Measurements from ENCODE around the gene GLYR1. TPM values are rescaled to one million over a fixed set of nuclear protein-coding genes. Genes with fewer than 3 reads are reported as not detected.

The GLYR1 gene
- total and polyA plus RNA-seq, 2 donors (not counting 3 experiments of a cell fraction or from before 2014, with no cell fraction given): 47.9 to 107 TPM

DNA sequence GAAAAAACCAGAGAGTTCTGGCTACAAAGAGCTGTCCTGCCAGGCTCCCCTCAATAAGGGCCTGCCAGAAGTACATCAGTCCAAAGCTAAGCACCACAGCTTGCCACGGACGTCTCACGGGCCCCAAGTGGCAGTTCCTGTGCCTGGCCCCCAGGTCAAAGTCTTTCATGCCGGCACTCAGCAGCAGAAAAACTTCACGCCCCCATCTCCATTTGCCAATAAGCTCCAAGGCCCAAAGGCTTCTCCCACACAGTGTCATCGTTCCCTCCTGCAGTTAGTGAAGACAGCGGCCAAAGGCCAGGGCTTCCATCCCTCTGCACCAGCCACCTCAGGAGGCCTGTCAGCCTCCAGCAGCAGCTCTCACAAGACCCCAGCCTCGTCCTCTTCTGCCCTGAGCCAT, 27.6 kb upstream of the GLYR1 start:
- H3K27ac ChIP-seq (ENCODE audit: insufficient read depth, low read depth, low read length): no peak overlapping the region
- H3K27me3 ChIP-seq (ENCODE audit: control insufficient read depth in 2 of 2, insufficient read depth in 2 of 2, low read length in 2 of 2): no peaks in the 10 kb centered on the region
- CTCF ChIA-PET: interaction anchor here (0.9 kb wide), 1 partner anchor 18 kb away, joined by 3 read pairs; no protein-coding TSS in a partner anchor
- no peak overlapping the region for H3K9ac ChIP-seq (replicated peaks; ENCODE audit: extremely low read depth, insufficient read depth, low read length)
- H2AFZ ChIP-seq (ENCODE audit: low read depth, low read length): no peak overlapping the region
- DNase-seq (ENCODE audit: low read depth, low spot score) (no peak), FAIRE-seq (no peak)
- H4K20me1 ChIP-seq (replicated peaks; ENCODE audit: control insufficient read depth, extremely low read depth, insufficient read depth, low read length): no peaks in the 10 kb centered on the region
- H3K4me1 ChIP-seq (ENCODE audit: control insufficient read depth, extremely low read depth, insufficient read depth, low read length): no peaks in the 10 kb centered on the region
- H3K4me2 ChIP-seq (ENCODE audit: insufficient read depth, low read length): no peak overlapping the region
- TF ChIP-seq JUN (IDR thresholded peaks at IDR 0.05; ENCODE audit: borderline replicate concordance, insufficient read depth, insufficient read length, low read depth) (no peak), FOS (IDR thresholded peaks at IDR 0.05; ENCODE audit: borderline replicate concordance, insufficient read depth, low read length) (no peak), POLR2A (IDR thresholded peaks at IDR 0.05; ENCODE audit: low read depth, low read length) (no peak), MYC (IDR thresholded peaks at IDR 0.05; ENCODE audit: low read depth, low read length) (no peak), MAX (IDR thresholded peaks at IDR 0.05; ENCODE audit: insufficient read depth, insufficient read length) (no peak), GATA2 (IDR thresholded peaks at IDR 0.05; ENCODE audit: insufficient read depth, insufficient read length, low read depth, low read length) (no peak), POLR2AphosphoS5 (IDR thresholded peaks at IDR 0.05; ENCODE audit: insufficient read depth, low read depth, low read length) (no peak), EZH2 (IDR thresholded peaks at IDR 0.05; ENCODE audit: borderline replicate concordance, low read depth, low read length, severe bottlenecking) (no peak)
- TF ChIP-seq, protein P1, sequence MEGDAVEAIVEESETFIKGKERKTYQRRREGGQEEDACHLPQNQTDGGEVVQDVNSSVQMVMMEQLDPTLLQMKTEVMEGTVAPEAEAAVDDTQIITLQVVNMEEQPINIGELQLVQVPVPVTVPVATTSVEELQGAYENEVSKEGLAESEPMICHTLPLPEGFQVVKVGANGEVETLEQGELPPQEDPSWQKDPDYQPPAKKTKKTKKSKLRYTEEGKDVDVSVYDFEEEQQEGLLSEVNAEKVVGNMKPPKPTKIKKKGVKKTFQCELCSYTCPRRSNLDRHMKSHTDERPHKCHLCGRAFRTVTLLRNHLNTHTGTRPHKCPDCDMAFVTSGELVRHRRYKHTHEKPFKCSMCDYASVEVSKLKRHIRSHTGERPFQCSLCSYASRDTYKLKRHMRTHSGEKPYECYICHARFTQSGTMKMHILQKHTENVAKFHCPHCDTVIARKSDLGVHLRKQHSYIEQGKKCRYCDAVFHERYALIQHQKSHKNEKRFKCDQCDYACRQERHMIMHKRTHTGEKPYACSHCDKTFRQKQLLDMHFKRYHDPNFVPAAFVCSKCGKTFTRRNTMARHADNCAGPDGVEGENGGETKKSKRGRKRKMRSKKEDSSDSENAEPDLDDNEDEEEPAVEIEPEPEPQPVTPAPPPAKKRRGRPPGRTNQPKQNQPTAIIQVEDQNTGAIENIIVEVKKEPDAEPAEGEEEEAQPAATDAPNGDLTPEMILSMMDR (IDR thresholded peaks at IDR 0.05; ENCODE audit: extremely low read depth in 1 of 2, insufficient read depth in 1 of 2, low read depth in 1 of 2, low read length in 2 of 2): no peak
- no peaks in the 10 kb centered on the region for H3K9me1 ChIP-seq (replicated peaks; ENCODE audit: control insufficient read depth, extremely low read depth, insufficient read depth, low read length)
- dilution Hi-C loops (cut with MboI; ENCODE audit: extremely low pct_ligation_motif_present, low sequenced_read_pairs): no loop called here
- no peaks in the 10 kb centered on the region for H3K79me2 ChIP-seq (ENCODE audit: control insufficient read depth, insufficient read depth, low read length)
- intact Hi-C loops (cut with micrococcal nuclease): no loop called here
- peaks cover 30 to 66% of the 10 kb centered on the region in 2 experiments for H3K36me3 ChIP-seq (ENCODE audit: control insufficient read depth in 2 of 2, extremely low read depth in 1 of 2, insufficient read depth in 2 of 2, low read length in 2 of 2)
- POLR2A ChIA-PET: interaction anchor here (1.0 kb wide), 1 partner anchor 15 kb away, joined by 3 read pairs; no protein-coding TSS in a partner anchor
- no peak overlapping the region for H3K4me3 ChIP-seq (replicated peaks in 1 of 3; ENCODE audit: insufficient read depth in 1 of 3, low read depth in 1 of 3, low read length in 3 of 3)
- TSS peak; percentile 68 for BruUV-seq (replicated peaks)
- H3K9me3 ChIP-seq (replicated peaks; ENCODE audit: control insufficient read depth, insufficient read depth, low read length): no peaks in the 10 kb centered on the region

Measured in endothelial cell of umbilical vein (primary cell).